Muscle of arm (tissue), 14 donors: ENCODE data around the gene AQP9. TPM values are rescaled to one million over a fixed set of nuclear protein-coding genes. Genes with fewer than 3 reads are reported as not detected.
A peak's percentile ranks its signal among the peaks of the same experiment; 100 is the strongest.
"Not testable (repeated sequence)": the region's sequence is repeated elsewhere in the genome, so short reads cannot be mapped to it uniquely, and the experiment has no call there.

ENCODE experiments used
- DNase-seq: peaks from one replicate; pipeline ENCODE4 v3.0.0-alpha.2; 2013
- long read RNA-seq, 11 donors: transcript quantifications; one replicate each; lab custom pipeline, GENCODE V29; 2026
- polyA plus RNA-seq, 12 donors: library from polyadenylated mRNA; unstranded; fragments of 120-200 nt; gene quantifications; one replicate each; pipeline ENCODE4 v1.2.1, GENCODE V29; 2013; ENCODE audit not compliant: insufficient read length in 12 of 12

Gene AQP9
- polyA plus RNA-seq: under 1 TPM in 10 of 12 donors, not detected in 2; 0.10 to 0.92 (median 0.23) TPM
- long read RNA-seq, donor 1: 0 reads
- long read RNA-seq, donor 2: 0 reads
- long read RNA-seq, donor 3: 0 reads
- long read RNA-seq, donor 4: 0 reads
- long read RNA-seq, donor 5: 0 reads
- long read RNA-seq, donor 6: 0 reads
- long read RNA-seq, donor 7: 0 reads
- long read RNA-seq, donor 8: 0 reads
- long read RNA-seq, donor 9: 0 reads
- long read RNA-seq, donor 10: 0 reads
- long read RNA-seq, donor 11: 0 reads

GRCh38 chr15:58138106-58138505, at the start of gene AQP9:
TSS of gene AQP9 (plus strand) at chr15:58138381. CDS start at chr15:58138566, 185 bp downstream.
- no peak for DNase-seq

- DNase-seq: no peak
Observed at GRCh38 chr15:58095415-58095814, 42.8 kb upstream of the AQP9 start.

GRCh38 chr15:58096529-58097084, 41.6 kb upstream of the AQP9 start:
- no peak for DNase-seq

- DNase-seq: no peak
Observed at GRCh38 chr15:58103482-58103881, 34.7 kb upstream of the AQP9 start.

GRCh38 chr15:58108117-58108516, 30.1 kb upstream of the AQP9 start:
- DNase-seq: no peak

DNA sequence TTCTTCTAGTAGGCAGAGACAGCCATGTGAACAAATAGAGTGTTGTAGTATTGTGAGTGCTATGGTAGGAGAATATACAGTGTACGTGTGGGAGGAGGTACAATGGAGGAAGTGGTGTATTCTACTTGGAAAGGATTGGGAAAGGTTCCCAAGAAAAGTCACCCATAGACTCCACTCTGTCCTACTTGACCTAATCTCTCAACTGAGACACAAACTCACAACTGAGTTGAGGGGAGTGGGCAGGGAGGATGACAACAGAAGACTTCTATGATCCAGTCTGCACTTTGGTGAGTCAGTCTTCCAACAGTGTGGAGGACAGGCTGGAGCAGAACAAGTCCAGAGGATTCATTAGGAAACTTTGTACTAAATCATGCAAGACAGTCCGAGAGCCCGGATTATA, 28.8 kb upstream of the AQP9 start:
- no peak for DNase-seq

- DNase-seq: no peak
Observed at GRCh38 chr15:58110999-58111717, 27.0 kb upstream of the AQP9 start.

GRCh38 chr15:58111718-58112104, 26.5 kb upstream of the AQP9 start:
- DNase-seq: no peak

- DNase-seq: not testable (repeated sequence)
Observed at GRCh38 chr15:58113358-58113757, 24.8 kb upstream of the AQP9 start.

- DNase-seq: no peak
Observed at GRCh38 chr15:58114388-58114787, 23.8 kb upstream of the AQP9 start.

DNA sequence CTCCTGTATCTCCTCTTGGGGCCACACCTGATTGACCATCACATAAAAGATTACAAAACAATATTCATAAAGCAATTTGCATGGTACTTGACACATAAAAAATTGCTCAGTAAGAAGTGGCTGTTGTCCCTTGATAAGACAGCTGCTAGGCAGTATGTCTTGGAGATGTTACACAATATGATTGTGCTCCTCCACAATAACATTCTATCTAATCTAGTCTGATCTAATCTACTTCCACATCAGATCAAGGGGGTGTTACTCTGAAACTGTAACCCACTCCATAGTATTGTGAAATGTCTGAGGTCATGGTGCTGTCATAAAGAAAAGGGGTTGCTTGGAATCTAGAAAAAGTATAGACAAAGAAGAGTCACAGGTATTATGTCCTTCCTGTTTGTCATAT, 23.4 kb upstream of the AQP9 start:
- no peak for DNase-seq

DNA sequence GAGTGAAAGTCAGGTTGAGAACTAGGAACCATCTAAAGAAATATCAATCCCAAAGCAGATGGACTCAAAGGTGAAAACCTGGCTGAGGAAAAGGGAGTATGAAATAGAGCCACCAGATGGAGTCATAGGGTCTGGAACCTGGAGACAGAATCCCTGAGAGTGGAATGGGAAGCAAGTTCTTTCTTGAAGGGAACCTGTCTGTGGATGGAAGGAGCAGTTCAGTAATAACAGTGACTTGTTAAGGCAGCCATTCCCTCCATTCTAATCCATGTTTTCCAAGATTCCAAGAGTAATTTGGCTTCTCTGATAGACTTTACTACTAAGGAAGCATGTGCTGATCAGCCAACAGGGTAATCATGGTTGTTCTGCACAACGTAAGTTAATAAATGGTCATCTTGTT, 22.5 kb upstream of the AQP9 start:
- DNase-seq: peak; percentile 10

- DNase-seq: no peak
Observed at GRCh38 chr15:58117619-58118018, 20.6 kb upstream of the AQP9 start.

GRCh38 chr15:58118272-58118671, 19.9 kb upstream of the AQP9 start:
- DNase-seq: no peak

- no peak for DNase-seq
Observed at GRCh38 chr15:58119016-58119415, 19.2 kb upstream of the AQP9 start.

DNA sequence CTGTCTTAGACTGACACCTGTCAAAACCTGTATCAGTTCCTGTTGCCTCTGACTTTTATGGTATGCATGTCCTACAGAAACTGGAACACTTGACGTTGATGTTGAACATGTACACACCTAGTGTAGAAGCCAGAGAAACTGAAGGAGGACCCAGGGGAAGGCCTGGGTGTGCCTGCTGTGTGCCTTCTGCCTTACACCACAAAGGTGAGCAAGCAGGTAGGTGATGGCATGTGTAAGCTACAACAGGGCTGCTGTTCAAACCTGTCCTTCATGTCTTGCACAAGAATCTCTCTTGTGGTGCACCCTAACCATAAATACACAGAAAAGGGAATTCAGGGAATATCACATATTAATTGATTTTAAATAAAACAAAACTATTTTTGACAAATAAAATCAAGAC, 13.6 kb upstream of the AQP9 start:
- no peak for DNase-seq

GRCh38 chr15:58125333-58125732, 12.8 kb upstream of the AQP9 start:
- DNase-seq: no peak

DNA sequence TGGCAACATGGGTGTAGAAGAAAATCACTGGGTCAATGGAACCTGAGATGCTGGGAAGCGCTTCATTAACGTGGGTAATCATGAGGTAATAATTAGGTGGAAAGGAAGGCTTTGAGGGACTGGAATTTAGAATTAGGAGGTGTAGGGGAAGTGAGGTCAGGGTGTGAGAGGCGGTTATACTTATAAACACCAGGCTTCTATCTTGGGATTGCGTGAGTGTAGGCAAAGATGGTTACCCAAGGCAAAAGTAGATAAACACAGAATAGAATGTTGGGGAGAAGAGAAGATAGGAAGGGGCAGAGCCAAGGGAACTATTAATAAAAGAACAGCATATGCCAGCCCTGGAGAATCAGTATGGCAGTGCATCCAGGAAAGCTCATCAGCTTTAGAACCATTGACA, 3.3 kb upstream of the AQP9 start:
- DNase-seq: no peak

DNA sequence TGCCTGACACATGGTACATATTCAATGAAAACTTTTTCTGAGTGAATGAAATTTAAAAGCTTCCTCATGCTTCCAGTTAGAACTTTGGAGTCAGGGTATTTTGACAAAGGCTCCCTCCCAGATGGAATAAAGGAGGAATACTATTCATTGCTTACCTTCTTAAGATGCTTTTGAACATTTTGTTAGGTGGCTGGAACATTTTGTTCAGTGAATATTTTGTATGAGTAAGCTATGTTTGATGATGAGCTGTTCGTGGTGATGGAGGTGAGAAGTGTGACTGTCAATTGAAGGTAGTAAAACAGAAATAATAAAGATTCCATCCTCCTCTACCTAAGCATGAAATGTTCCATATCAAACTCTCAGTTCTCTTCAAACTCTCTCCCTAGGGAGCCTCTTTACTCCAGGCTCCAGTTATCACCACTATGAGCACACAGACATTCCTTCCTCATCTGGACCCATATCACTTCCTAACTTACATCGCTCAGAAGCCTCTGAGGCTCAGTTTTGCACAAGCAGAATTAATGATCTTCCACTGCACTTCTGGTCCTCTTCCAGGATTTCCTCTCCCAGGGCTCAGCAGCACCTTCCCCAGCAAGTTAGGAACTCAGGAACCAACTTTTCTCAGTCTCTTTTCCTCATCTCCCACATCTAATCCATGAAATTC, 2.5 kb upstream of the AQP9 start:
- no peak for DNase-seq

GRCh38 chr15:58136731-58137130, 1.4 kb upstream of the AQP9 start:
- no peak for DNase-seq

- no peak for DNase-seq
Observed at GRCh38 chr15:58137686-58138085, 495 bp upstream of the AQP9 start.

DNA sequence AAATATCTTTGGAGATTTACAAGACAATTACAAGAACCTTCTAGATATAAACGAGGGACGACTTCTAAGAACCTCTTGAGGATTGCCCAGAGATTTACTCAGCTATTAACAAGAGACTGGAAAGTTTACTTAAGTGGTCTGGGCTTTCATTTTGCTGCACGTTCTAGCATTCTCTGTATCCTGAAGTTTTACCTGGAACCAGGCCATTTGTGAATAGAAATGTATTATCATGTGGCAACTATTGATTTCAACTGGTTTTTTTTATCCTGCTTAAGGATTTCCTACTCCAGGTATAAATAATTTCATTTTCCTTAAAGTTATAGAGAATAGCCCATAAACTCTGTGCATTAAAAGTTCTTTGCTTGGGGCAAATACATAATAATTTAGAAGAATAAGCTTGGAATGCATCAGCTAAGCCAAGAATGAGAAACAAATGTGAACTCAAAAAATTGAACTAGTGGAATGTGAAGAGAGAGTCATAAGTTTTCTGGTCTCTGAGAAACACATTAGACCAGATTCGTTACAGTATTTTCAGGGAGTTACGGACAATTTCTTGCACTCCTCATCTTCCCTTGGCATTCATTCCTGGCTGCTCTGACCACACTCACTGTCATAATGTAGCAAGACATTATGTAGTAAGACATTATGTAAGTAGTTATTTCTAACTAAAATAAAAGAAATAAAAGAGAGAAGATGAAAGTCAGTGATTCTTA, 1.3 kb downstream of the AQP9 start:
- DNase-seq: peak; percentile 59
